D721Med (cell line): ENCODE data around the gene GGA2.
"Not testable (repeated sequence)": the region's sequence is repeated elsewhere in the genome, so short reads cannot be mapped to it uniquely, and the experiment has no call there.

Experiments
- DNase-seq: peaks from one replicate; pipeline ENCODE4 v3.0.0; 2011; ENCODE audit warnings: low spot score; ENCODE audit not compliant: insufficient read length
- FAIRE-seq: peaks from 2 replicates; lab custom pipeline; 2011; peaks lifted over from hg19 to GRCh38; lab: Jason Lieb, UNC
- CTCF ChIP-seq: IDR thresholded peaks from 2 replicates; pipeline ENCODE4 v1.5.1; 2012; ENCODE audit warnings: mild to moderate bottlenecking, control low read depth; ENCODE audit not compliant: insufficient read depth; ENCODE audit errors: missing control alignments

Gene GGA2

GRCh38 chr16:23478566-23478965 lies 31.7 kb downstream of the GGA2 start:
- no peak for FAIRE-seq
- no peak for DNase-seq

GRCh38 chr16:23476289-23476688 lies 34.0 kb downstream of the GGA2 start:
- DNase-seq (no peak), FAIRE-seq (no peak)
- no peak for TF ChIP-seq CTCF

More at GRCh38 chr16:23478566-23478965, 31.7 kb downstream of the GGA2 start:
- TF ChIP-seq CTCF = no peak

GRCh38 chr16:23469814-23470213 lies 40.5 kb downstream of the GGA2 start:
- no peak for TF ChIP-seq CTCF
- FAIRE-seq (no peak), DNase-seq (no peak)

- DNase-seq (no peak), FAIRE-seq (no peak)
- no peak for TF ChIP-seq CTCF
These were observed 44.0 kb downstream of the GGA2 start for GRCh38 chr16:23466162-23466885.

- TF ChIP-seq CTCF = no peak
- FAIRE-seq = no peak
- DNase-seq = no peak
These were observed 45.1 kb downstream of the GGA2 start for GRCh38 chr16:23465179-23465578.

GRCh38 chr16:23464196-23464595 lies 46.1 kb downstream of the GGA2 start:
- no peak for DNase-seq
- no peak for TF ChIP-seq CTCF
- FAIRE-seq = no peak

- not testable (repeated sequence) for DNase-seq, FAIRE-seq
These were observed 47.3 kb downstream of the GGA2 start for GRCh38 chr16:23462994-23463393.
